HCEC 1CT (cell line): ENCODE results near the gene IFT22.
"Not testable (repeated sequence)": the region's sequence is repeated elsewhere in the genome, so short reads cannot be mapped to it uniquely, and the experiment has no call there.

Experiments used
- DNase-seq: peaks from one replicate; pipeline ENCODE4 v3.0.0-alpha.2; 2017

Gene IFT22

GRCh38 chr7:101321491-101322401, at the start of gene IFT22:
IFT22 (minus strand) TSS chr7:101321812; CDS start chr7:101321709, 103 bp downstream.
- DNase-seq = peak; percentile 85

GRCh38 chr7:101370836-101371235, 49.2 kb upstream of the IFT22 start:
- DNase-seq = no peak

GRCh38 chr7:101368422-101369165, 47.0 kb upstream of the IFT22 start:
- DNase-seq = no peak

- no peak for DNase-seq
Observed at GRCh38 chr7:101367676-101368075, 46.1 kb upstream of the IFT22 start.

- DNase-seq = no peak
Observed at GRCh38 chr7:101365956-101366355, 44.3 kb upstream of the IFT22 start.

GRCh38 chr7:101363734-101364374, 42.2 kb upstream of the IFT22 start:
- peak; percentile 32 for DNase-seq

GRCh38 chr7:101363196-101363733, 41.7 kb upstream of the IFT22 start:
- DNase-seq = no peak

- no peak for DNase-seq
Observed at GRCh38 chr7:101362334-101363195, 41.0 kb upstream of the IFT22 start, which contains the start of gene COL26A1. COL26A1 (plus strand) TSS chr7:101362875; CDS start chr7:101363033, 158 bp downstream.

- DNase-seq = no peak
Observed at GRCh38 chr7:101357433-101357832, 35.8 kb upstream of the IFT22 start.

GRCh38 chr7:101352920-101353308, 31.3 kb upstream of the IFT22 start:
- no peak for DNase-seq

GRCh38 chr7:101349300-101349699, 27.7 kb upstream of the IFT22 start:
- DNase-seq = not testable (repeated sequence)

GRCh38 chr7:101348456-101349067, 26.9 kb upstream of the IFT22 start:
- DNase-seq = not testable (repeated sequence)

GRCh38 chr7:101347477-101347876, 25.9 kb upstream of the IFT22 start:
- DNase-seq = no peak

- no peak for DNase-seq
Observed at GRCh38 chr7:101342892-101343291, 21.3 kb upstream of the IFT22 start.

GRCh38 chr7:101340379-101340778, 18.8 kb upstream of the IFT22 start:
- DNase-seq = no peak

- no peak for DNase-seq
Observed at GRCh38 chr7:101333912-101334311, 12.3 kb upstream of the IFT22 start.

GRCh38 chr7:101332026-101332425, 10.4 kb upstream of the IFT22 start:
- DNase-seq = no peak

GRCh38 chr7:101330011-101330484, 8.4 kb upstream of the IFT22 start:
- no peak for DNase-seq

- no peak for DNase-seq
Observed at GRCh38 chr7:101328159-101328558, 6.5 kb upstream of the IFT22 start.

- DNase-seq = no peak
Observed at GRCh38 chr7:101319401-101319800, 2.2 kb downstream of the IFT22 start.

- DNase-seq = no peak
Observed at GRCh38 chr7:101315336-101315735, 6.3 kb downstream of the IFT22 start.
